ENCODE measurements around the gene SYF2. TPM values are rescaled to one million over a fixed set of nuclear protein-coding genes. Genes with fewer than 3 reads are reported as not detected.

SYF2 gene
- total RNA-seq, 1 donor from 2014 or later: 23.5 TPM

- DNase-seq (ENCODE audit: low read depth in 2 of 2): no peak
These were observed 46.7 kb downstream of the SYF2 start for GRCh38 chr1:25185409-25186160.

DNA sequence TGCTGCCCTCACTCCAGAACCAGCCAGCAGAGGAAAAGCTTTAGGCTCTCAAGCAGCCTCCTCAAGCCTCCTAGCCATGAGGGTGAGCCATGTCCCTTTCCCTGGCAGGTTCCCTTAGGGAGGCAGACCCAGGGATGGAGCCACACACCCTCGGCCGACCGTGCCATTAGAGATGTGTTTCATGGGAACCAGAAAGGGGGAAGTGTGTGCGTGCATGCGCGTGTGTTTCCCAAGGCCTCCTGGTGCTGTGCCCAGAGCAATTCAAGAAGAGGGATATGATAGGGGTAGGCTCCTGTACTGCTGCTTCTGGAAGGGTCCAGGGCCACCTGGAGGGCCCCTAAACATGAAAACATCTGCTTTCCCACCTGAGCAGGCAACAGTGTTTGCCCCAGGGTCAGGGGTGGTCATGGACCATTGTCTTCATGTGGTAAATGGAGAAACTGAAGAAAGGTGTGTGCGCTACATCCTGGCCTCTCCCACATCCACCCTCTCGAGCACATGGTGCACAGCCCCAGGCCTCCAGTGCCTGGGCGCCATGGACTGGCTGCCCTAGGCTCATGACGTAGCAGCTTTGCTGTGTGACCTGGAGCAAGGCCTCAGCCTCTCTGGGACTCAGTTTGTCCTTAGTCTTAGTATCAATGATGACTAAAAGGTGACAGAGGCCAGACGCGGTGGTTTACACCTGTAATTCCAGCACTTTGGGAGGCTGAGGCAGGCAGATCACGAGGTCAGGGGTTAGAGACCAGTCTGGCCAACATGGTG lies 48.1 kb downstream of the SYF2 start:
- no peak for DNase-seq (ENCODE audit: low read depth in 2 of 2)

DNA sequence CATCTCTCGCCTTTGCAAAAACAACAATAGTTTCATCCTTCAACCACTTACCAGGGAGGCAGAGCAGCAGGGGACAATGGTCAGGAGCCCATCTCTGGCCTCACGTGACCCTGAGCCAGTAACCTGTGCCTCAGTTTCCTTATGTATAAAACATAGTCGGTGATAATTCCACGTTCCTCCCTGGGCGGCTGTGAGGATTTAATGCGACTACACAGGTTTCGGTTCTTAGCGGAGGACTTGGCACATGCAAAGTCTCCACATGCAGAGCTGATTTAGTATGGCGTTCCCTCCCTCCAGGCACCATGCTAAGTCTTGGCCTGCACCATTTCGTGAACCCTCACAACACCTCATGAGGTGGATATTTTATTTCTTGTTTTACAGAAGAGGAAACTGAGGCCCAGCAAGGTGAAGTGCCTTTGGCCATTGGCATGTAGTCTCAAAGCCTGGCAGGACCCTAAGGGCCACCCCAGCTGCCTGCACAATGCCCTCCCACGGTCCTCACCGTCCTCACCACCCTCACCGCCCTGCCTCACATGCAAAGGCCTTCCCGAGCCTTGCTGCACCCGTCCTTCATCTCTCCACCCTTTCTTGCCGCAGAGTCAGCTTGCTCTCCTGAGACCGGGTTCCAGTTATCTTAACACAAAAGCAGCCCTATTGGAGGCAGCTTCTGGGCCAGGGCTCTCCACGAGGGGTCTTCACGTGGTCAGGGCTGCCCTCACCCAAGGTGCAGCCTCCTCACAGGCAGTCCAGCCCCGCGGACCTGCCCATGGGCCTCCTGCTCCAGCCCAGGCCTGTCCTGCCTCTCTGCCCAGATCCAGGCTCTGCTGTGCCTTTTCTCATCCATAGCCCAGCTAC lies 48.9 kb downstream of the SYF2 start:
- DNase-seq (ENCODE audit: low read depth in 2 of 2): no peak

DNA sequence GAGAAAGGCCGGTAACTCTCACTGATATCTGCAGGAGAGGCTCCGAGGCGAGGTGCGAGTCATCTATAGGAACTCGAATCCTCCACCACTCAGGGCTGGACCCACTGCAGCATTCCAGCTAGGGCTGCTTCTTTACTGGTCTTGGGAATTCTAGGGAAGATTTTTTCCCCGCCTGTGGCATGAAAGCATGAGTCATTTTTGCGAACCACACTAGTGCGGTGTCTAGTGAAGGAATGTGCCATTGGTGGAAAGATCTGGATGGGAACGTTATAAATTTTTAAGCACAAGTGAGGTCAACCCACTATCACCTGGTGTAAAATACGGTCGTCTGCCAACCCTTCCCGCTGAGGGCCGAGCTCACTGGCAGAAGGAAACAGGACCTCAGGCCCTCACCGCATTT lies 49.7 kb downstream of the SYF2 start:
- no peak for DNase-seq (ENCODE audit: low read depth in 2 of 2)

- DNase-seq (ENCODE audit: low read depth in 2 of 2): no peak
These were observed 51.3 kb downstream of the SYF2 start for GRCh38 chr1:25180996-25181395.

DNA sequence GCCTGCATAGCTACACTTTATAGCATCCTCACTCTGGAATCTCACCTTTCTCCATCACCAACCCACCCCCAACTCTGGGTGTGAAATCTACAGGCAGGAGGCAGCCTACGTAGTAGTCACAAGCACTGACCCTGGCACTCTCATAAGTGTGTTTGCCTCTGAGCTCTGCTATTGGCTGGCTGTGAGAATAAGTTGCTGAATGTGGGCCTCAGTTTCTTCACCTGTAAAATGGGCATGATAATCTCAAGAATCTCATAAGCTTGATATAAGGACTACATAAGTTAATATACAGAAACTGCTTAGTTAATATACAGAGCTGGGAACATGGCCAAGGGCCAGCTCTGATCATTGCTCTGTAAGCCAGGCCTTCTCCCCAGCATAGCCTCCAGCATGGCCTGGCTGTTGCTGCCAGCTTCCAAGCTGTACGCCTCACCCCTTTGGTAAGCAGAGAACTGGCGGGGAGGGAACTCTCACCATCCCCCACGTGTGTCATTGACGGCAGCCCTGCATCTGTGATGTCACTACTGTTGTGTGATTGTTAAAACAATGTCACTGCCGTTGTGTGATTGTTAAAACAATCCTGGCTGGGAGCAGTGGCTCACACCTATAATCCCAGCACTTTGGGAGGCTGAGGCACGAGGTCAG lies 53.3 kb downstream of the SYF2 start:
- DNase-seq (ENCODE audit: low read depth in 2 of 2): no peak

- DNase-seq (ENCODE audit: low read depth in 2 of 2): no peak
These were observed 57.3 kb downstream of the SYF2 start for GRCh38 chr1:25174730-25175612.

DNA sequence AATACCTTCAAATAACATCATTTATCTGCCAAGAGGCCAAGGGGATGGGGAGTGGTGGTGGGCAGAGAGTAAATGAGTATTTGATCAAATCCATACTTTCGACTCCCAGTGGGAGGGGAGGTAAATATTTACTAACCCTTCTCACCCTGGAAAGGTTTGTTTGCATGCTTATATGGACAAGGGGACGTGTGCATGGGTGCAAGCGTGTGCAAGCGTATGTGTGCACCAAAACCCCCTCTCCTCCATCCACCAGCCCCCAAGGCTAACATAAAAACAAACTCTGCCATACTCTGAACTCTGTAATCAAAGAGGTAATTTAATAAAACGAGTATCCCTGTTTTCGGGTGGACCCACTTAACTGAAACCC lies 58.0 kb downstream of the SYF2 start:
- no peak for DNase-seq (ENCODE audit: low read depth in 2 of 2)

DNA sequence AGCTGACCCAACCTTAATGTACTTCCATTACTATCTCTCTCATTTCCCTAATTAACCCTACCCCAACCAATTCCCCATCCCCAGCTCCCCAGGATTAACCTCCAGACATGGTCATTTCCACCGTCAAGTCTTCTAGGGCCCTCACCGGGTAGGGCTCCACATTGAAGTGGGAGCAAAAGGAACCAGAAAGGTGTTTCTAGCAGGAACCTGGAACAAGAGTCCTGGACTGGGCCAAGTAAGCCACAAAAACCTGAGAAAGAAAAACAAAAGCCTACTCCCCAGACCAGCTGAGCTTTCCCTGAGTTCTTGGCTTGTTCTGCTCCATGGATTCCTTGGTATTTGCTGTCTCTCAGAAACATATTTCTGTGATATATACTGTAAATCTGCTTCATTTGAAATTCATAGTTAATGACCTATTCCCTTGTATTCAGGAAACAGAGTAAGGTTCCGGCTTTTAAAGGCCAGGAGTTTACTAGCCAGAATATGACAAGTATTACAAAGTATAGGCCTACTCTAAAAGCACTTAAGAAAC lies 58.4 kb downstream of the SYF2 start:
- no peak for DNase-seq (ENCODE audit: low read depth in 2 of 2)

Other genes starting within 250 kb of the SYF2 start
- gene RSRP1, start 15.0 kb upstream of the SYF2 start, total RNA-seq: 96.4 and 135 TPM in 2 replicates
- 0.13 and 0.25 TPM in 2 replicates for gene RHD, start 40.0 kb upstream of the SYF2 start, total RNA-seq
- gene TMEM50A, start 105.8 kb upstream of the SYF2 start, total RNA-seq: 192 and 202 TPM in 2 replicates
- 0.13 and 1.9 TPM in 2 replicates for gene RHCE, start 188.3 kb upstream of the SYF2 start, total RNA-seq
- 16.8 and 19.7 TPM in 2 replicates for gene MACO1, start 198.4 kb upstream of the SYF2 start, total RNA-seq

Data from dermis microvascular lymphatic vessel endothelial cell (primary cell).